Trophoblast cell (in vitro differentiated cells and primary cell): ENCODE data around the gene GRAPL.
"Not testable (repeated sequence)": the region's sequence is repeated elsewhere in the genome, so short reads cannot be mapped to it uniquely, and the experiment has no call there.

Source experiments
- DNase-seq, 2 donors: peaks; one replicate each; pipeline ENCODE4 v3.0.0-alpha.2; 2016
- H2AFZ ChIP-seq: 2 replicates; pipeline ENCODE4 v1.6.1; 2013; ENCODE audit warnings: low read length, moderate library complexity, mild to moderate bottlenecking; ENCODE audit not compliant: insufficient read depth, poor library complexity
- H2AK5ac ChIP-seq: 2 replicates; pipeline ENCODE4 v1.6.1; 2013; ENCODE audit warnings: mild to moderate bottlenecking, low read length
- H2BK120ac ChIP-seq: 2 replicates; pipeline ENCODE4 v1.6.1; 2013; ENCODE audit warnings: low read length, mild to moderate bottlenecking, moderate library complexity; ENCODE audit not compliant: insufficient read depth, poor library complexity
- H2BK12ac ChIP-seq: 2 replicates; pipeline ENCODE4 v1.6.1; 2013; ENCODE audit warnings: mild to moderate bottlenecking, low read length, moderate library complexity
- H2BK5ac ChIP-seq: 2 replicates; pipeline ENCODE4 v1.6.1; 2013; ENCODE audit warnings: low read length, low read depth, moderate library complexity, mild to moderate bottlenecking; ENCODE audit not compliant: poor library complexity
- H3K14ac ChIP-seq: 2 replicates; pipeline ENCODE4 v1.6.1; 2013; ENCODE audit warnings: mild to moderate bottlenecking, low read length
- H3K18ac ChIP-seq: 2 replicates; pipeline ENCODE4 v1.6.1; 2013; ENCODE audit warnings: mild to moderate bottlenecking, low read length
- H3K23ac ChIP-seq: 2 replicates; pipeline ENCODE4 v1.6.1; 2013; ENCODE audit warnings: low read length
- H3K27ac ChIP-seq: 2 replicates; pipeline ENCODE4 v1.5.1; 2013; ENCODE audit warnings: low read depth, mild to moderate bottlenecking, inconsistent platforms, low read length, moderate library complexity
- H3K27me3 ChIP-seq: 2 replicates; pipeline ENCODE4 v1.6.1; 2013; ENCODE audit warnings: inconsistent platforms, mild to moderate bottlenecking, low read length, moderate library complexity; ENCODE audit not compliant: insufficient read depth
- H3K36me3 ChIP-seq, 2 experiments: 1 replicate in 1 of 2; 2 replicates in 1 of 2; pipeline ENCODE4 v1.6.1; 2013; ENCODE audit warnings: low read length in 2 of 2, mild to moderate bottlenecking in 2 of 2, moderate library complexity in 1 of 2; ENCODE audit not compliant: insufficient read depth in 2 of 2, control insufficient read depth in 1 of 2
- H3K4ac ChIP-seq: 2 replicates; pipeline ENCODE4 v1.6.1; 2013; ENCODE audit warnings: low read depth, mild to moderate bottlenecking, low read length, moderate library complexity
- H3K4me1 ChIP-seq, 2 experiments: 1 replicate in 1 of 2; 2 replicates in 1 of 2; pipeline ENCODE4 v1.6.1; 2013; ENCODE audit warnings: low read length in 2 of 2, mild to moderate bottlenecking in 2 of 2, moderate library complexity in 1 of 2; ENCODE audit not compliant: insufficient read depth in 2 of 2, control insufficient read depth in 1 of 2
- H3K4me2 ChIP-seq: 2 replicates; pipeline ENCODE4 v1.6.1; 2013; ENCODE audit warnings: inconsistent platforms, mild to moderate bottlenecking, low read length, moderate library complexity
- H3K4me3 ChIP-seq: 2 replicates; pipeline ENCODE4 v1.5.1; 2013; ENCODE audit warnings: mild to moderate bottlenecking, low read depth, low read length, inconsistent platforms
- H3K79me1 ChIP-seq: one replicate; pipeline ENCODE4 v1.6.1; 2013; ENCODE audit warnings: low read length
- H3K79me2 ChIP-seq: 2 replicates; pipeline ENCODE4 v1.6.1; 2013; ENCODE audit warnings: low read length, mild to moderate bottlenecking; ENCODE audit not compliant: control insufficient read depth, insufficient read depth, poor library complexity
- H3K9ac ChIP-seq: 2 replicates; pipeline ENCODE4 v1.6.1; 2013; ENCODE audit warnings: mild to moderate bottlenecking, low read length
- H3K9me3 ChIP-seq: 2 replicates; pipeline ENCODE4 v1.6.1; 2013; ENCODE audit warnings: low read depth, mild to moderate bottlenecking, control low read depth, inconsistent platforms, low read length; ENCODE audit not compliant: insufficient read depth
- H4K12ac ChIP-seq: 2 replicates; pipeline ENCODE4 v1.6.1; 2013; ENCODE audit warnings: low read depth, mild to moderate bottlenecking, low read length, moderate library complexity
- H4K8ac ChIP-seq: 2 replicates; pipeline ENCODE4 v1.6.1; 2013; ENCODE audit warnings: low read depth, mild to moderate bottlenecking, low read length, moderate library complexity
- H4K91ac ChIP-seq: one replicate; pipeline ENCODE4 v1.6.1; 2013; ENCODE audit warnings: low read depth, mild to moderate bottlenecking, low read length, moderate library complexity
- WGBS: extraction: QIAGEN DNeasy Blood & Tissue Kit; methylation state at CpG from one replicate; pipeline ENCODE4 v1.1.7; 2013; ENCODE audit warnings: missing lambda C conversion rate; ENCODE audit not compliant: insufficient read length, insufficient coverage; ENCODE audit errors: extremely low coverage; 5-methylcytosine and 5-hydroxymethylcytosine counted together

Gene GRAPL

DNA sequence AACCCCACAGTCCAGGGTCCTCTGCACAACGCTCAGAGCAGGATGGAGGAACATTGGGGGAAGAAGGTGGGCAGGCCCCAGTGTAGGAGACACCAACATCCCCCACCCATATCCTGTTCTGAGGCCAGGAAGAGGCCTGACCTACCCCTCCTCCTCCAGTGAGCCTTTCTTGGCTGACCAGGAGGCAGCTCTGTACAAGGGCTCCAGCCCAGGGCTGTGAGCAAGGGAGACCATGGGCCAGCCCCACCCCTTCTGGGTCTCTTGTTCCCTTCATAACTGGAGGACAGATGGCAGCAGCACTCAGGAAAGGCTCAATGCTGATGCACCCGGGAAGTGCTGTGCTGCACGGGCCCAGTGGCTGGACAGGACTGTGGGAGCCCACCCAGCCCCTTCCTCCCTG lies 47.0 kb downstream of the GRAPL start:
- H4K8ac ChIP-seq, H3K4me3 ChIP-seq, H4K12ac ChIP-seq, H3K27ac ChIP-seq, H3K9ac ChIP-seq, H2BK5ac ChIP-seq, H2AFZ ChIP-seq, H2BK12ac ChIP-seq, H3K79me1 ChIP-seq, H3K4me2 ChIP-seq, H3K79me2 ChIP-seq, H4K91ac ChIP-seq, H2BK120ac ChIP-seq, H3K14ac ChIP-seq, H3K36me3 ChIP-seq, H3K23ac ChIP-seq, H3K9me3 ChIP-seq, H3K4me1 ChIP-seq, H2AK5ac ChIP-seq, H3K4ac ChIP-seq, DNase-seq, H3K27me3 ChIP-seq, H3K18ac ChIP-seq: not testable (repeated sequence)
- no CpG with 5 or more reads among the region's 3 CpGs for WGBS

DNA sequence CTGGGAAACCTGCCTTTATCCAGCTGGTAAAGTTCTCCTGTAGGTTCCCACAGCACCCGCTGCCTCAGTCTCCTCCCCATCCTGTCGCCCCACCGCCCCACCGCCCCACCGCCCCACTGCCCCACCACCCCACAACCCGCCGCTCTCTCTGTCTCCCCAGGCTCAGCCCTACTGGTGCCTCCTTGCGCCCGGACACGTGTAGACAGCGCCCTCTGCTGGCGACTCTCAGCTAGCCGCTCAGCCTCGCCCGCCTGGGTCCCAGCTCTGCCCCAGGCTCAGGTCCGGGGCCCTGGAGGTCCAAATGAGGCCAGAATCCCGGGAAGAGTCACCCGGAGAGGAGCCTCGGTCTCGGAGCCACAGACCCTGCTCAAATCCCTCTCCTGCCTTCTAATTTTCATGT lies 48.0 kb downstream of the GRAPL start:
- H2AFZ ChIP-seq, H3K27ac ChIP-seq, H3K23ac ChIP-seq, H3K4me2 ChIP-seq, H3K4me1 ChIP-seq, H3K18ac ChIP-seq, H2AK5ac ChIP-seq, H4K91ac ChIP-seq, H3K79me2 ChIP-seq, H3K27me3 ChIP-seq, H3K14ac ChIP-seq, H4K12ac ChIP-seq, H3K79me1 ChIP-seq, H2BK12ac ChIP-seq, H2BK5ac ChIP-seq, DNase-seq, H2BK120ac ChIP-seq, H4K8ac ChIP-seq, H3K9me3 ChIP-seq, H3K4ac ChIP-seq, H3K9ac ChIP-seq, H3K4me3 ChIP-seq, H3K36me3 ChIP-seq: not testable (repeated sequence)
- WGBS: no CpG with 5 or more reads among the region's 20 CpGs

DNA sequence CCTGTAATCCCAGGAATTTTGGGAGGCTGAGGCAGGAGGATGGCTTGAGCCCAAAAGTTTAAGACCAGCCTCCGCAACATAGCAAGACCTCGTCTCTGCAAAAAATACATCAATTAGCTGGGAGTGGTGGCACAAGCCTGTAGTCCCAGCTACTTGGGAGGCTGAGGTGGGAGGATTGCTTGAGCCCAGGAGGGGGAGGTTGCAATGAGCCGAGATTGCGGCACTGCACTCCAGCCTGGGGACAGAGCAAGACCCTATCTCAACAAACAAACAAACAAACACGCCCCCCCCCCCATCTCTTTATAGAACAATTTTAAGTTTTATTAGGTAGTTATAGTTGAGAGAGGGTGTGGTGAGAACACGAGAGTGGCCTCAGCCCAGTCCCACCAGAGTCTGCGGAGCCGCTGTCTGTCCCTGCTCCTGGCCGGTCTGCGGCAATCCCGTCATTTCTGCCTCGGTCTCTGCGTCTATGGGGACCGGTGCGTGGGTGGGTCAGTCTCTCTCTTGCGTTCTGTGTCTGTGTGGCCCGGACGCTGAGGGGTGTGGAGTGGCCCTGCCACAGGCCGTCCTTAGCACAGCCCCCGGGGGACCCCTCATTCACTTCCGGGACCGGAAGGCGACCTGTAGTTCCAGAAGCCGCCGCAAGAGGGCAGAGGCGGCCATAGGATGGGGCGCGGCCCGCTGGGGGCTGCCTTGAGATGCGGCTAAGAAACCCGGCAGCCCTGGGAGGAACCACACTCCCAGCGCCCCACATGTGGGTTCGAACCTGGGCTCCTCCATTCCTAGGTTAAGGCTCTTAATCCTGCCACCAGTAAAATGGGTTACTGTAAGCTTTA lies 53.9 kb downstream of the GRAPL start:
- not testable (repeated sequence) for H3K23ac ChIP-seq

DNA sequence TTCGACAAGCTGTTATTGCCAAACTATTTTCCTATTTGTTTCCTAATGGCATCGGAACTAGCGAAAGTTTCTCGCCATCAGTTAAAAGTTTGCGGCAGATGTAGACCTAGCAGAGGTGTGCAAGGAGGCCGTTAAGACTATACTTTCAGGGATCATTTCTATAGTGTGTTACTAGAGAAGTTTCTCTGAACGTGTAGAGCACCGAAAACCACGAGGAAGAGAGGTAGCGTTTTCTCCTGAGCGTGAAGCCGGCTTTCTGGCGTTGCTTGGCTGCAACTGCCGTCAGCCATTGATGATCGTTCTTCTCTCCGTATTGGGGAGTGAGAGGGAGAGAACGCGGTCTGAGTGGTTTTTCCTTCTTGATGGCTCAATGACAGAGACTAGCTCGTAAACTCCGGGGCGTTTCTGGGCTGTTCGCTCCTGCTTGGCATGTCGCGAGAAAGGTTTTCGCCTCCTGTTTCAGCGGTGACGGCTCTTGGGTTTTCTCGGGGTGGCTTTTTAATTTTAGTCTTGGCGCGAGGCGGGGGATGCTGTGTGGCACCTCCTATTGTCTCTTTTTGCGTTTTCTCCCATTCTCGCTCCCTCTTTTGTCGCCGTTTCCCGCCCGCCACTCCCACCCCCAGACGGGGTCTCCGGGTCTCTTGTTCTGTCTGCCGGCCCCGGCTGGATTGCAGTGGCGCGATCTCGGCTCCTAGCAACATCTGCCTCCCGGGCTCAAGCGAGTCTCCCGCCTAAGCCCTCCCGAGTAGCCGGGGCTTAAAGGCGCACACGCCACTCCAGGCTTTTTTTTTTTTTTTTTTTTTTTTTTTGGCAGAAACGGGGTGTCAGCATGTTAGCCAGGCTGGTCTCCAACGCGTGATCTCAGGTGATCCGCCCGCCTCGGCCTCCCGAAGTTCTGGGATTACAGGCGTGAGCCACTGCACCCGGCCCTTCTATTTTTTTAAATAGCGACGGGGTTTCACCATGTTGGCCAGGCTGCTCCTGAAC lies 60.8 kb downstream of the GRAPL start:
- H4K8ac ChIP-seq, H4K91ac ChIP-seq: not testable (repeated sequence)

More for the DNA sequence above, 53.9 kb downstream of the GRAPL start:
- H3K27me3 ChIP-seq, H2BK120ac ChIP-seq, H3K79me2 ChIP-seq, H3K4ac ChIP-seq, H2AFZ ChIP-seq, H2BK12ac ChIP-seq, DNase-seq, H3K14ac ChIP-seq, H3K36me3 ChIP-seq, H3K4me2 ChIP-seq, H4K8ac ChIP-seq, H3K18ac ChIP-seq, H2AK5ac ChIP-seq, H3K4me1 ChIP-seq, H3K27ac ChIP-seq, H4K91ac ChIP-seq, H3K4me3 ChIP-seq, H2BK5ac ChIP-seq, H3K79me1 ChIP-seq, H3K9ac ChIP-seq, H3K9me3 ChIP-seq, H4K12ac ChIP-seq: not testable (repeated sequence)
- WGBS: no CpG with 5 or more reads among the region's 33 CpGs

More for the DNA sequence above, 60.8 kb downstream of the GRAPL start:
- not testable (repeated sequence) for H3K4me1 ChIP-seq, H3K4me3 ChIP-seq, H3K79me1 ChIP-seq, H2BK120ac ChIP-seq, H2AK5ac ChIP-seq, H2BK12ac ChIP-seq, H3K27ac ChIP-seq, H3K79me2 ChIP-seq, H4K12ac ChIP-seq, H3K9me3 ChIP-seq, H3K23ac ChIP-seq, H3K9ac ChIP-seq, DNase-seq, H3K4me2 ChIP-seq, H3K18ac ChIP-seq, H3K14ac ChIP-seq, H3K36me3 ChIP-seq, H3K27me3 ChIP-seq, H2BK5ac ChIP-seq, H2AFZ ChIP-seq, H3K4ac ChIP-seq
- WGBS: no CpG with 5 or more reads among the region's 62 CpGs
